Occipital lobe (tissue), 2 donors: ENCODE results near the gene GUF1. TPM values are rescaled to one million over a fixed set of nuclear protein-coding genes. Genes with fewer than 3 reads are reported as not detected.

Experiments
- DNase-seq: peaks from one replicate; lab custom pipeline; 2025; lab: John Stamatoyannopoulos, UW
- total RNA-seq: library from RNA; depleted of rRNA; stranded (reverse); fragments of >200 nt; gene quantifications from one replicate; pipeline ENCODE4 v1.2.3, GENCODE V29; 2014

The GUF1 gene
- 48.8 TPM for total RNA-seq

DNA sequence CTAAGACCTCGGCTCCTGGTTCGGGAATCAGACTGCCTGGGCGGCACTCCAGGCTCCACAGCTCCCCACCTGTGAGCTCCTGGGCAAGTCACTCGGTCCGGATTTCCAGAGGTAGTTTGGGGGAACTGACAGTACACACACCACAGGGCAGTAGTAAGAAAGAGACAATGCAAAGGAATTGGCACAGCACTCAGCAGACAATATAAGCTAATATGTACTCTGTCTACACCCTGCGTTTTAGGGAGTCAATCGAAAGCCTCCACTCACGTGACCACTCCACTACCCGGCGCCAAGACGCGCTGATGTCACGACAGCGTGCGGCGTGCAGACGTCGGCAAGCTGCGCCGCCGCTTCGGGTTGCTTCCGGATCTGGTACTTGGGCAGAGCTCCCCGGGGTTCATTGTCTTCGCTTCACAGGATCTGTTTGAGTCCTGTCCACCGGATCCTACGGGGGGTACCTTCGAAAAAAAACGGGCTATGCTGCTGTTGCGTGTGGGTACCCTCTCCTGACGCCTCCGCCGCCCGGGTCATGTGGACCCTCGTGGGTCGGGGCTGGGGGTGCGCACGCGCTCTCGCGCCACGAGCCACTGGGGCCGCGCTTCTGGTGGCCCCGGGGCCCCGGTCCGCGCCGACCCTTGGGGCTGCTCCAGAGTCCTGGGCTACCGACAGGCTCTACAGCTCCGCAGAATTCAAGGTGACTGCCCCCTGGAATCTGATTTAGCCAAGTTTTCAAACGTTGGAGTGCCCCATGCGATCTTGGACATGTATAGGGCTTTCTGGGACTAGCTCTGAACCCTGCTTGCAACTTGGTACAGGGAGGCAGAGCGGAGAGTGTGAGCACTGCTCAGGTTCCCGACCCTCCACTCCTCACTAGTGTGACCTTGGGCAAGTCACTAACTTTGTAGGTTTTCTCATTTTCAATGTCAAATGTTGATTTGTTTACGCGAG lies at the start of gene GUF1:
GUF1 (plus strand) TSS at position 327 of the 948 bp plus-strand sequence; CDS start at position 530, 203 bp downstream.
- peak; percentile 81 for DNase-seq

DNA sequence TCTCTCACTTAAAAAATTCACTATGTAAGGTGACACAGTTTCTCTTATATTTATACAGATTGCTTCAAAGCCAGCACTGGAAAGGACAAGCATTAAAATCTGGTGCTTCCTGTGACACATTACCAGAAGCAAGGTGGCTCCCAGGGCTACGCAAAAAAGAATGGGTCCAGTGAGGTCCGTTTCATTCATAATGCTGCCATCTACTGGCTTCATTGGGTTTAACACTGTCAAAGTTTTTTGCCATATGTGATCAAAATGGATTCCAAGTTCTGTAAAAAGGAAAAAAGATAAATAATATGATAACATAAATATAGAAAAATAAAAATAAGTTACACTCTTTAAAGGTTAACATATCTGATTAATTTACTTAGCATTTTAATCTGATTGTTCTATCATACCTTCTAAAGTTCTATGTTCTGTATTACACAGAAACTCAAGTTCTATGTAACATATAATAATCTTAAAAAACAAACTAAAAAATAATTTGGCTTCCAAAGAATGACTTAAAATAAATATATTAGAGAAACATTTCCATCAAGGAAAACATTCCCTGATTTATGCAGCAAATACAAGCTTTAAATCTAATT lies 48.8 kb upstream of the GUF1 start:
- peak; percentile 4 for DNase-seq

DNA sequence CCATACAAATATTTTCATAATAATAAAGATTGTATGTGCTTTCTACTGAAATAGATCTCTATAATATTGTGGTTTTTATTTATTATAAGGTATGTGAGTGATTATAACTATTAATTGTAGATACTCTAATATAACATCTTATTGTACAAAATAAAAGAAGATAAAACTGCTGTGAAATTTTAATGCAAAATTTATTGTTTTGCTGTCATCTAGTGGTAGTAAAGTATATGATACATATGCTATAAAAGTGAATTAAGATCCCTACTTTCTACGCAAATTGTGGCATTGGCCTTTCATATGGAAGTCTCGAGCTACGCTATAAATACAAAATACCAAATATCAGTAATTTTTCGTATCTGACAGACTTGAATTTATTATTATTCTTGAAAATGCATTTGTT lies 46.1 kb upstream of the GUF1 start:
- no peak for DNase-seq

DNA sequence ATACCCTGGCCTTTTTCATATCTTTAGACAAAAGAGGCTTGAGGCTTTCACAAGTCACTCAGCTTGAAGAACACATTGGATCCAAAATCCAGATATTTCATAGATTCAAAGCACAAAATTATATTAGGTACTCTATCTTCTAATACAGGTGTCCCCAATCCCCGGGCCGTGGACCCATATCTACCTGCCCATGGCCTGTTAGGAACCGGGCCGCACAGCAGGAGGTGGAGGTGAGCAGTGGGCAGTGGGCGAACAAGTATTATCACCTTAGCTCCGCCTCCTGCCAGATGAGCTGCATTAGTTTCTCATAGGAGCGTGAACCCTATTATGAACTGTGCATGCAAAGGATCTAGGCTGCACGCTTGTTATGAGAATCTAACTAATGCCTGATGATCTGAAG lies 45.5 kb upstream of the GUF1 start:
- DNase-seq, result no peak

- no peak for DNase-seq
Observed at GRCh38 chr4:44638091-44638490, 40.1 kb upstream of the GUF1 start.

- no peak for DNase-seq
Observed at GRCh38 chr4:44646151-44646550, 32.1 kb upstream of the GUF1 start.

- no peak for DNase-seq
Observed at GRCh38 chr4:44651425-44651824, 26.8 kb upstream of the GUF1 start, which contains the start of gene YIPF7. Gene YIPF7, minus strand, starts transcription at chr4:44651625. Its CDS starts 1,525 bp downstream, at chr4:44650100.

DNA sequence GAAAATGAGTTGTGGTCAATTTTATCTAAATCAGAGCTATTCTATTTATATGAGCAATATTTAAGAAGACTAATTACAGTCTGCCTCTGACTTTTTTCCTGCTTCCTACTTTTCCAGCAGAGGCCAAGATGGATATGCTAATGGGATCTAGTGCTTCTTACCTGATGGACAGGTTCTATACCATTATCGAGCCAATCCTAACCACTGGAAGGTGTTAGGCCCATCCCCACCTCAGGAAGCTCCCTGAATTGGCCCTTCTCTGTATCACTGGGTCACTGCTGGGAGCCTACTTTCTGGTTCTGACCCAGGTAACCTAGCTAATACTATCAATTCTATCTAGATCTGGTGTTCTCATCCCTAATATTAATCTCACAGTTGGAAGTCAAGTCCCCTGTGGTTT lies 26.2 kb upstream of the GUF1 start:
- DNase-seq, result no peak

- DNase-seq, result no peak
Observed at GRCh38 chr4:44660396-44660795, 17.8 kb upstream of the GUF1 start.

- no peak for DNase-seq
Observed at GRCh38 chr4:44661940-44662622, 16.1 kb upstream of the GUF1 start.

DNA sequence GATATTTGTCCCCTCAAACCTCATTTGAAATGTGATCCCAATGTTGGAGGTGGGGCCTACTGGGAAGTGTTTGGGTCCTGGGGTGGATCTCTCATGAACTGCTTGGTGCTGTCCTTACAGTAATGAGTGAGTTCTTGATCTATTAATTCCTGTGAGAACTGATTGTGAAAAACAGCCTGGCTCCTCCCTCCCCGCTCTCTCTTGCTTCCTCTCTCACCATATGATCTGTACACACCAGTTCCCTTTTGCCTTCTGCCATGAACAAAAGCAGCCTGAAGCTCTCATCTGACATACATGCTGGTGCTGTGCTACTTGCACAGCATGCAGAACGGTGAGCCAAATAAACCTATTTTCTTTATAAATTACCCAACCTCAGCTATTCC lies 15.6 kb upstream of the GUF1 start:
- DNase-seq, result no peak

DNA sequence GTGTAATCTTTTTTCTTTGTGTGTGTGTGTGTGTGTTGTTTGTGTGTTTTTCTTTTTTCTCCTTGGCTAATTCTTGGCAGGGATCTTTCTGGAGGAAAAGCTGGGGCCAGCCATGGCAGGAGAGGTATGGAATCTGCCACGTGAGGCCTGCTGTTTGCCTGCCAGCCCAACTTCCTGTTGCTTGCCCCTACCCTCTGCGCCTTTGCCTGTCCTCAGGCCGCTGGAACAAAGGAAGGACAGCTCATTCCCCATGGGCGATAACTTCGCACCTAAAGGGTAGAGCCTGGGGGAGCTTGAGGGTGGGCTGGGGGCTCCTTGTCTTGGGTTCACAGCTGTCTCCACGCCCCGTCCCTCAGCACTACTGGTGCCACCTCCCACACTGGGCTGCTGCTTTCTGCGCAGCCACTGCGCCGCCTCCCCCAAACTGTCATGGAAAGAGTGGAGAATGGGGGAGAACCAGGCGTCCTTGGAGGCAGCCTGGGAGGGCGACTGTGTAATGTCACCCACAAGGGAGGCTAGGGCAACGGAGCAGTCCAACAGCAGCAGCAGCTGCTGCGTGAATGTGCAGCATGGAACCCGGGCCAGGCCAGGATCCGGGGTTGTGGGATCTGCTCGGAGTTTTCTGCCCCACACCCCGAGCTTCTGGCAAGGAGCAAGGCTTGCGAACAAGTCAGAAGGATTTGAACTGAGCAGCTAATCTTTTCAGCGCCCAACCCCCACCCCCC lies 14.5 kb upstream of the GUF1 start:
- no peak for DNase-seq

DNA sequence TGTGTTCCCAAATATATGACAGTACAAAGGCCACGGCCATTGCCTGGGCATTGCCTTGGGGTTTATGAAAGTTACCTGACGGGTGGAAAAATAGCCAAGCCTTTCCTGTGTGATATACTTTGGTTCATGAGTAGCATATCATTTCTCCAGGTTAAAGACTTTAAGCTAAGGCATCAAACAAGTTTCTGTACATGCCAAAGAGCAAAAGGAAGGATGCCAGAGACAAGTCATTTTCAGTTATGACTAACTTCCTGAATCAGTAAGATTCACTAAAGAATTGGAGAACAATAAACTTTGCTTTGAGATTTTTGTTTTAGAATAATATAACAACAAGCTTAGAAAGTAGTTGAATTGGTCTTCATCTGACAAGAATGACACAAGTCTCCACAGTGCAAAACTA lies 9.7 kb upstream of the GUF1 start:
- no peak for DNase-seq

GRCh38 chr4:44670506-44671199 lies 7.6 kb upstream of the GUF1 start:
- no peak for DNase-seq

DNA sequence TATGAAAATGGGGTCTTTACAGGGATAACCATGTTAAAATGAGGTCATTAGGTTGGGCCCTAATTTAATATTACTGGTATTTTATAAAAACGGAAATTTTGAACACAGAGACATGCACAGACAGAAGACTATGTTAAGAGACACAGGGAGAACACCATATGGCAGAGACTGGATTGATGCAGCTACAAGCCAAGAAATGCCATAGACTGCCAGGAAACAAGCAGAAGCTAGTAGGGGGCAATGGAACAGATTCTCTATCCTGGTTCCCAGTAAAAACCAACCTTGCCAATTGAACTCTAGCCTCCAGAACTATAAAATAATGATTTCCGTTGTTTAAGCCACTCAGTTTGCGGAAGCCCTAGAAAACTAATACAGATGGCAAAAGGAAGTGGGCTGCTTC lies 6.6 kb upstream of the GUF1 start:
- DNase-seq, result no peak

GRCh38 chr4:44674471-44674870 lies 3.7 kb upstream of the GUF1 start:
- no peak for DNase-seq

- no peak for DNase-seq
Observed at GRCh38 chr4:44675366-44675765, 2.9 kb upstream of the GUF1 start.

- no peak for DNase-seq
Observed at GRCh38 chr4:44679060-44679459, 840 bp downstream of the GUF1 start.

DNA sequence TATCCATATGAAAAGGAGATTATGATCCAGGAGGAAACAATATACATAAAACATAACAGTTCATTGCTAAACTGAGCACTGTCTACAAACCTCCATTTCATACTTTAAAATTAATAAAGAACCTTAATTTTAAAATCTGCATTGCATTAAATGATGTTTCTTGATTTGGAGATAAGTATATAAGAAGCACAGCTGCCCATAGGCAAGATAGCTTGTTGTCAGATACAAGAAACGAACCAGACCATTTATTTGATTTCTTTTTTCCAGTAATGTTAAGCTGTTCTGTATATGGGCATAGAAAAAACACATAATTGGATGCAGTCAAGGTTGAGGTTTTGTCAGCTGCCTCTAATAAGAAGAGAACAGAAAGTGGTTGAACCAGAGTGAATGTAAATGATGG lies 6.4 kb downstream of the GUF1 start:
- no peak for DNase-seq

- no peak for DNase-seq
Observed at GRCh38 chr4:44700427-44700826, 22.2 kb downstream of the GUF1 start.

DNA sequence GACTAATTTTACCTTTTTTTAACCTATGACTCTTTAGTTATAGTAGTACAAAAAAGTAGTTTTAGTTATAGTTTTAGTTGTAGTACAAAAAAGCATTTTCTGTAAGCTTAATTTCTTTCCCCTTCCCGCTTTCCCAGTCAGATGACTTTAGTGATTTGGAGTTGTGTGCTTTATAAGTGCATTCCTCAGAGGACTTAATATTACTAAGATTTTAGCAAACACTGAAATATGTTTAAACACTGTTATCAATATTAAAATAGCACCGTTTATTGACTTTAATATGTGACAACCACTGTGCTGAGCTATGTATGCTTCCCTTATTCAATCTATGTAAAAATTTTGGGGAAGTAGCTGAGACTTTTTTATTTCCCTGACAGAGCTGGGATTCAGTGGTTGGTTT lies 22.8 kb downstream of the GUF1 start:
- DNase-seq, result no peak
